H1 (cell line): ENCODE measurements around the gene TTC34. TPM values are rescaled to one million over a fixed set of nuclear protein-coding genes. Genes with fewer than 3 reads are reported as not detected.

Source experiments
- CTCF ChIA-PET: fragments of 300-600 bp; sonication (Branson Sonifier 250); formaldehyde crosslinking; loops from one replicate; lab custom pipeline; 2021; ENCODE audit not compliant: partially characterized antibody; lab: Charles Lee
- POLR2A ChIA-PET: fragments of 300-600 bp; sonication (Branson Sonifier 250); formaldehyde crosslinking; loops from one replicate; lab custom pipeline; 2021; ENCODE audit warnings: inconsistent platforms; ENCODE audit not compliant: partially characterized antibody; lab: Charles Lee
- DNase-seq, 2 experiments: peaks; one replicate each; pipeline versions ENCODE4 v3.0.0 to v3.0.0-alpha.2; 2010 to 2022; ENCODE audit warnings: low spot score in 2 of 2, low read depth in 1 of 2, mixed read lengths in 1 of 2
- FAIRE-seq: peaks from 2 replicates; lab custom pipeline; 2011; peaks lifted over from hg19 to GRCh38; lab: Jason Lieb, UNC
- H2AFZ ChIP-seq: 2 replicates; pipeline ENCODE4 v1.8.1; 2012; ENCODE audit warnings: low read length, inconsistent platforms
- H2AK5ac ChIP-seq: 2 replicates; pipeline ENCODE4 v1.6.1; 2013; ENCODE audit warnings: low read depth, low read length
- H2BK120ac ChIP-seq: replicated peaks from 2 replicates; pipeline ENCODE3; 2013; ENCODE audit warnings: low read depth, low read length, inconsistent platforms
- H2BK12ac ChIP-seq: 2 replicates; pipeline ENCODE4 v1.6.1; 2013; ENCODE audit warnings: low read depth, low read length
- H2BK15ac ChIP-seq: 2 replicates; pipeline ENCODE4 v1.6.1; 2013; ENCODE audit warnings: low read length
- H2BK20ac ChIP-seq: 2 replicates; pipeline ENCODE4 v1.6.1; 2013; ENCODE audit warnings: low read length
- H2BK5ac ChIP-seq: 2 replicates; pipeline ENCODE4 v1.6.1; 2013; ENCODE audit warnings: low read depth, low read length
- H3K14ac ChIP-seq: 2 replicates; pipeline ENCODE4 v1.6.1; 2013; ENCODE audit warnings: inconsistent platforms; ENCODE audit not compliant: insufficient read length
- H3K18ac ChIP-seq: 2 replicates; pipeline ENCODE4 v1.6.1; 2013; ENCODE audit warnings: low read length; ENCODE audit errors: extremely low read depth
- H3K23ac ChIP-seq: 2 replicates; pipeline ENCODE4 v1.6.1; 2013; ENCODE audit warnings: inconsistent platforms; ENCODE audit not compliant: insufficient read length
- H3K23me2 ChIP-seq: 2 replicates; pipeline ENCODE4 v1.6.1; 2013; ENCODE audit warnings: low read depth, low read length
- H3K27ac ChIP-seq: 2 replicates; pipeline ENCODE4 v1.6.1; 2011; ENCODE audit warnings: low read depth, low read length, inconsistent platforms
- H3K27me3 ChIP-seq, 4 experiments: replicated peaks in 1 of 4; 1 replicate in 1 of 4; 2 replicates in 3 of 4; pipeline versions ENCODE4 v1.6.1 to v1.8.1; 2011 to 2013; ENCODE audit warnings: low read length in 3 of 4, mild to moderate bottlenecking in 3 of 4, inconsistent platforms in 2 of 4, mixed read lengths in 2 of 4, moderate library complexity in 1 of 4; ENCODE audit not compliant: control insufficient read depth in 3 of 4, insufficient read depth in 3 of 4; ENCODE audit errors: extremely low read depth in 1 of 4
- H3K36me3 ChIP-seq, 4 experiments: 2 replicates each; pipeline versions ENCODE4 v1.6.1 to v1.8.1; 2011 to 2013; ENCODE audit warnings: mild to moderate bottlenecking in 4 of 4, low read length in 3 of 4, moderate library complexity in 2 of 4, control low read depth in 1 of 4, inconsistent platforms in 1 of 4; ENCODE audit not compliant: insufficient read depth in 4 of 4, control insufficient read depth in 2 of 4
- H3K4ac ChIP-seq: replicated peaks from 2 replicates; pipeline ENCODE3; 2013; ENCODE audit warnings: low read length, low read depth, mixed read lengths, inconsistent platforms; ENCODE audit not compliant: insufficient read length
- H3K4me1 ChIP-seq, 4 experiments: replicated peaks in 1 of 4; 1 replicate in 1 of 4; 2 replicates in 3 of 4; pipeline versions ENCODE4 v1.6.1 to v1.8.1; 2011 to 2013; ENCODE audit warnings: low read length in 3 of 4, inconsistent platforms in 2 of 4, mixed read lengths in 1 of 4; ENCODE audit not compliant: insufficient read depth in 4 of 4, control insufficient read depth in 3 of 4
- H3K4me2 ChIP-seq, 2 experiments: 2 replicates each; pipeline versions ENCODE4 v1.6.1 to v1.8.1; 2011 to 2013; ENCODE audit warnings: low read depth in 2 of 2, low read length in 2 of 2, control low read depth in 1 of 2, inconsistent platforms in 1 of 2, mild to moderate bottlenecking in 1 of 2; ENCODE audit not compliant: insufficient read depth in 1 of 2
- H3K4me3 ChIP-seq, 4 experiments: fragments of 200-600, 300-600 bp in 1 of 4; sonication (generic), shearing (Covaris generic), sonication (Bioruptor Twin) in 1 of 4; 2 replicates each; pipeline versions ENCODE4 v1.5.1 to v1.8.1; 2011 to 2016; ENCODE audit warnings: low read length in 4 of 4, low read depth in 3 of 4, control low read depth in 2 of 4, inconsistent platforms in 2 of 4, mild to moderate bottlenecking in 2 of 4, mixed read lengths in 1 of 4, moderate library complexity in 1 of 4; ENCODE audit not compliant: insufficient read depth in 2 of 4; ENCODE audit errors: extremely low read depth in 1 of 4
- H3K56ac ChIP-seq: replicated peaks from 2 replicates; pipeline ENCODE3; 2013; ENCODE audit warnings: low read depth, mild to moderate bottlenecking, mixed read lengths, low read length, inconsistent platforms; ENCODE audit not compliant: insufficient read length
- H3K79me1 ChIP-seq: 2 replicates; pipeline ENCODE4 v1.6.1; 2013; ENCODE audit warnings: low read depth, low read length, control low read depth
- H3K79me2 ChIP-seq, 2 experiments: 2 replicates each; pipeline versions ENCODE4 v1.6.1 to v1.8.1; 2012 to 2013; ENCODE audit warnings: low read length in 2 of 2, mild to moderate bottlenecking in 2 of 2, inconsistent platforms in 1 of 2; ENCODE audit not compliant: insufficient read depth in 2 of 2, control insufficient read depth in 1 of 2
- H3K9ac ChIP-seq, 4 experiments: replicated peaks in 1 of 4; 1 replicate in 1 of 4; 2 replicates in 3 of 4; pipeline versions ENCODE4 v1.6.1 to v1.8.1; 2011 to 2013; ENCODE audit warnings: low read depth in 3 of 4, low read length in 3 of 4, control low read depth in 2 of 4, mild to moderate bottlenecking in 2 of 4, moderate library complexity in 2 of 4, inconsistent platforms in 1 of 4; ENCODE audit errors: extremely low read depth in 1 of 4
- H3K9me3 ChIP-seq, 2 experiments: 2 replicates each; pipeline versions ENCODE4 v1.6.1 to v1.8.1; 2012 to 2013; ENCODE audit warnings: mild to moderate bottlenecking in 2 of 2, moderate library complexity in 2 of 2, control low read depth in 1 of 2, inconsistent platforms in 1 of 2, low read depth in 1 of 2, low read length in 1 of 2, mixed read lengths in 1 of 2; ENCODE audit not compliant: insufficient read depth in 2 of 2
- H4K20me1 ChIP-seq, 2 experiments: replicated peaks in 1 of 2; 2 replicates each; pipeline versions ENCODE3 to v1.8.1; 2011 to 2013; ENCODE audit warnings: inconsistent platforms in 2 of 2, low read length in 2 of 2, mild to moderate bottlenecking in 1 of 2; ENCODE audit not compliant: insufficient read depth in 2 of 2, control insufficient read depth in 1 of 2
- H4K5ac ChIP-seq: 2 replicates; pipeline ENCODE4 v1.6.1; 2013; ENCODE audit warnings: low read length, low read depth, mixed read lengths, inconsistent platforms; ENCODE audit not compliant: insufficient read length
- H4K8ac ChIP-seq: 2 replicates; pipeline ENCODE4 v1.8.0; 2013; ENCODE audit warnings: mild to moderate bottlenecking, moderate library complexity, low read length, inconsistent platforms; ENCODE audit not compliant: insufficient read depth; ENCODE audit errors: extremely low read depth
- H4K91ac ChIP-seq: replicated peaks from 2 replicates; pipeline ENCODE3; 2013; ENCODE audit warnings: low read length, mixed read lengths, inconsistent platforms; ENCODE audit not compliant: insufficient read length
- BRCA1 ChIP-seq: IDR thresholded peaks from 2 replicates; pipeline ENCODE4 v1.6.1; 2012; ENCODE audit warnings: low read depth, low read length, improper control_type of control experiment
- EP300 ChIP-seq, 2 experiments: IDR thresholded peaks; 1 replicate in 1 of 2; 2 replicates in 1 of 2; pipeline ENCODE4 v1.6.1; 2011 to 2012; ENCODE audit warnings: low read depth in 2 of 2, low read length in 2 of 2, mild to moderate bottlenecking in 2 of 2, borderline replicate concordance in 1 of 2, inconsistent platforms in 1 of 2, moderate library complexity in 1 of 2
- EZH2 ChIP-seq: fragments of 200-600 bp; sonication (generic); IDR thresholded peaks from 2 replicates; pipeline ENCODE4 v1.7.1; 2012; ENCODE audit warnings: low read depth, mild to moderate bottlenecking, moderate library complexity, low read length, inconsistent platforms; ENCODE audit not compliant: severe bottlenecking
- GABPA ChIP-seq: IDR thresholded peaks from 2 replicates; pipeline ENCODE4 v1.6.1; 2011; ENCODE audit warnings: mild to moderate bottlenecking, low read length, moderate library complexity, borderline replicate concordance; ENCODE audit not compliant: insufficient read depth
- POLR2A ChIP-seq, 2 experiments: IDR thresholded peaks; 1 replicate in 1 of 2; 2 replicates in 1 of 2; pipeline ENCODE4 v1.6.1; 2011; ENCODE audit warnings: low read depth in 2 of 2, low read length in 2 of 2, mild to moderate bottlenecking in 2 of 2; ENCODE audit errors: control extremely low read depth in 1 of 2
- SIRT6 ChIP-seq: IDR thresholded peaks from one replicate; pipeline ENCODE4 v1.7.1; 2012; ENCODE audit warnings: low read length, inconsistent platforms
- SP1 ChIP-seq: IDR thresholded peaks from 2 replicates; pipeline ENCODE4 v1.6.1; 2011; ENCODE audit warnings: low read depth, low read length
- TAF1 ChIP-seq: IDR thresholded peaks from 2 replicates; pipeline ENCODE4 v1.6.1; 2011; ENCODE audit warnings: mild to moderate bottlenecking, low read depth, low read length
- TBP ChIP-seq: IDR thresholded peaks from 2 replicates; pipeline ENCODE4 v1.6.1; 2011; ENCODE audit warnings: low read depth, low read length, improper control_type of control experiment
- ZNF274 ChIP-seq: IDR thresholded peaks from 2 replicates; pipeline ENCODE4 v1.7.0; 2012; ENCODE audit warnings: low read length, borderline replicate concordance; ENCODE audit errors: extremely low read depth
- WGBS, 2 experiments: shearing (Covaris generic) in 1 of 2; methylation state at CpG; one replicate each; pipeline versions ENCODE4 v1.1.6 to v1.1.7; 2013 to 2015; ENCODE audit warnings: low lambda C conversion rate in 2 of 2, mixed read lengths in 2 of 2, inconsistent platforms in 1 of 2, low coverage in 1 of 2, missing lambda C conversion rate in 1 of 2; ENCODE audit not compliant: insufficient replicate concordance in 2 of 2, insufficient coverage in 1 of 2, insufficient read length in 1 of 2; ENCODE audit errors: extremely low coverage in 1 of 2, missing lambda C conversion rate in 1 of 2; 5-methylcytosine and 5-hydroxymethylcytosine counted together
- polyA plus RNA-seq, 7 experiments: library from polyadenylated mRNA; depleted of rRNA in 3 of 7; stranded (reverse) in 5 of 7; unstranded in 2 of 7; fragments of >200 nt in 5 of 7; fragments of 200-250 nt in 2 of 7; gene quantifications; 1 replicate in 5 of 7; 2 replicates in 1 of 7; 4 replicates in 1 of 7; pipeline versions ENCODE4 v1.2.1 to v1.2.3, GENCODE V29; 2011 to 2013; ENCODE audit warnings: missing spikeins in 2 of 7, mixed read lengths in 2 of 7
- total RNA-seq: library from RNA; stranded (reverse); fragmentation: NEBNext Ultra II Directional; extraction: Animal tissue kit (Norgen Biotek cat#: 25700); gene quantifications from 2 replicates; pipeline ENCODE4 v1.2.1, GENCODE V29; 2021
- TF ChIP-seq, protein P1 (sequence below): IDR thresholded peaks from 2 replicates; pipeline ENCODE4 v1.6.1; 2012; ENCODE audit warnings: inconsistent platforms
- TF ChIP-seq, protein P2 (sequence below): IDR thresholded peaks from 2 replicates; pipeline ENCODE4 v1.6.1; 2011; ENCODE audit warnings: low read length, improper control_type of control experiment

TTC34 gene
- total and polyA plus RNA-seq, 2 of the 8 experiments (the other 6 are each of a cell fraction or from before 2014, with no cell fraction given) = 0.23 to 0.50 TPM

GRCh38 chr1:2784854-2785630 is 16.5 kb downstream of the TTC34 start:
- Histone ChIP-seq H3K4me1 (peaks cover 0 to 3% (median 0%) of the 10 kb centered on the region in 4 experiments; a peak in 1 of 7 replicates), H3K14ac (no peak overlapping the region), H4K91ac (no peak overlapping the region), H3K27me3 (no peaks in the 10 kb centered on the region), H2BK12ac (no peak overlapping the region), H2AK5ac (no peak overlapping the region), H2AFZ (no peak overlapping the region), H3K4ac (no peak overlapping the region), H3K79me1 (no peaks in the 10 kb centered on the region), H3K4me2 (no peak overlapping the region), H3K9me3 (peaks cover 64 to 85% of the 10 kb centered on the region in 2 experiments), H3K36me3 (no peaks in the 10 kb centered on the region; a peak in 1 of 8 replicates), H2BK15ac (no peak overlapping the region), H2BK5ac (no peak overlapping the region), H3K79me2 (no peaks in the 10 kb centered on the region), H4K20me1 (no peaks in the 10 kb centered on the region), H4K5ac (no peak overlapping the region), H3K27ac (no peak overlapping the region), H3K4me3 (no peak overlapping the region), H3K56ac (no peak overlapping the region), H4K8ac (no peak overlapping the region), H3K23ac (no peak overlapping the region), H2BK120ac (no peak overlapping the region), H2BK20ac (no peak overlapping the region), H3K9ac (no peak overlapping the region), H3K18ac (no peak overlapping the region), H3K23me2 (no peaks in the 10 kb centered on the region)
- DNase-seq (no peak), FAIRE-seq (no peak)
- POLR2A ChIA-PET = no interaction called here
- 73% methylated on average over 19 of the region's 19 CpGs; no CpG with 5 or more reads in 1 of the 2 experiments for WGBS, 2 experiments
- CTCF ChIA-PET = interaction anchor here (1.0 kb wide), 1 partner anchor 12 kb away, joined by 3 read pairs; no protein-coding TSS in a partner anchor
- TF ChIP-seq ZNF274 = no peak
- no peak for TF ChIP-seq TAF1
- TF ChIP-seq BRCA1 = no peak
- TF ChIP-seq GABPA = no peak
- TF ChIP-seq TBP = no peak
- TF ChIP-seq, protein P1, sequence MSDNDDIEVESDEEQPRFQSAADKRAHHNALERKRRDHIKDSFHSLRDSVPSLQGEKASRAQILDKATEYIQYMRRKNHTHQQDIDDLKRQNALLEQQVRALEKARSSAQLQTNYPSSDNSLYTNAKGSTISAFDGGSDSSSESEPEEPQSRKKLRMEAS = no peak
- TF ChIP-seq EP300 (IDR thresholded peaks at IDR 0.05; ENCODE audit: borderline replicate concordance in 1 of 2, low read depth in 2 of 2, low read length in 2 of 2) = no peak
- no peak for TF ChIP-seq SP1
- no peak for TF ChIP-seq SIRT6
- TF ChIP-seq, protein P2, sequence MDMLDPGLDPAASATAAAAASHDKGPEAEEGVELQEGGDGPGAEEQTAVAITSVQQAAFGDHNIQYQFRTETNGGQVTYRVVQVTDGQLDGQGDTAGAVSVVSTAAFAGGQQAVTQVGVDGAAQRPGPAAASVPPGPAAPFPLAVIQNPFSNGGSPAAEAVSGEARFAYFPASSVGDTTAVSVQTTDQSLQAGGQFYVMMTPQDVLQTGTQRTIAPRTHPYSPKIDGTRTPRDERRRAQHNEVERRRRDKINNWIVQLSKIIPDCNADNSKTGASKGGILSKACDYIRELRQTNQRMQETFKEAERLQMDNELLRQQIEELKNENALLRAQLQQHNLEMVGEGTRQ = no peak
- TF ChIP-seq POLR2A (IDR thresholded peaks at IDR 0.05; ENCODE audit: control extremely low read depth in 1 of 2, low read depth in 2 of 2, low read length in 2 of 2) = no peak
- TF ChIP-seq EZH2 = no peak
